ENCODE measurements around the gene HNRNPH1. TPM values are rescaled to one million over a fixed set of nuclear protein-coding genes. Genes with fewer than 3 reads are reported as not detected.

Gene HNRNPH1
- total RNA-seq, 1 donor from 2014 or later, result 430 TPM

- Histone ChIP-seq H3K9ac (ENCODE audit: low read depth in 1 of 3, low read length in 3 of 3) (no peak overlapping the region), H3K4me1 (ENCODE audit: control insufficient read depth in 3 of 3, insufficient read depth in 3 of 3, low read length in 3 of 3) (no peaks in the 10 kb centered on the region), H3K4me3 (ENCODE audit: low read length in 3 of 3) (no peak overlapping the region), H3K27ac (ENCODE audit: low read depth, low read length) (no peak overlapping the region), H3K9me3 (ENCODE audit: control insufficient read depth in 3 of 3, low read length in 3 of 3) (no peaks in the 10 kb centered on the region), H3K36me3 (ENCODE audit: control insufficient read depth in 3 of 3, insufficient read depth in 3 of 3, low read length in 3 of 3) (peaks cover 13 to 33% (median 32%) of the 10 kb centered on the region in 3 donors), H3K27me3 (ENCODE audit: control insufficient read depth in 3 of 3, insufficient read depth in 3 of 3, low read length in 3 of 3) (no peaks in the 10 kb centered on the region)
Observed at GRCh38 chr5:179577286-179577960, 46.0 kb downstream of the HNRNPH1 start.

DNA sequence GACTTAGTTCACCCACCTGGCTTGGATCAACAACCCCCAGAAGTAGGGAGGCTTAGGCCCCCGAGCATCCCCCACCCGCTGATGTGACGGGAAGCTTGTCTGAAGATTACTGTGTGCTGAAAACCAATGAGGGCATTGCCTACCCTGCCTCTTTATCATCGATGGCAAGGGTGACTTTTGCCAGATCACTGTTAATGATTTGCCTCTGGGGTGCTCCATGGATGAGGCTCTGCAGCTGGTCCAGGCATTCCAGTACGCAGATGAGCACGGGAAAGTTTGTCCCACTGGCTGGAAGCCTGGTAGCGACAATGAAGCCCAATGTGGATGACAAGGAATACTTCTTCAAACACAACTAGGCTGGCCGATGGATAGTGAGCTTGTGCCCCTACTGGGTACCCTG is 51.1 kb downstream of the HNRNPH1 start:
- no peaks in the 10 kb centered on the region for H3K27me3 ChIP-seq (ENCODE audit: control insufficient read depth in 3 of 3, insufficient read depth in 3 of 3, low read length in 3 of 3)
- H3K9ac ChIP-seq (ENCODE audit: low read depth in 1 of 3, low read length in 3 of 3), result no peak overlapping the region
- no peaks in the 10 kb centered on the region for H3K4me1 ChIP-seq (ENCODE audit: control insufficient read depth in 3 of 3, insufficient read depth in 3 of 3, low read length in 3 of 3)
- H3K36me3 ChIP-seq (ENCODE audit: control insufficient read depth in 3 of 3, insufficient read depth in 3 of 3, low read length in 3 of 3), result peaks cover 30 to 51% (median 47%) of the 10 kb centered on the region in 3 donors
- H3K9me3 ChIP-seq (ENCODE audit: control insufficient read depth in 3 of 3, low read length in 3 of 3), result no peaks in the 10 kb centered on the region
- no peak overlapping the region for H3K27ac ChIP-seq (ENCODE audit: low read depth, low read length)
- H3K4me3 ChIP-seq (ENCODE audit: low read length in 3 of 3), result no peak overlapping the region

DNA sequence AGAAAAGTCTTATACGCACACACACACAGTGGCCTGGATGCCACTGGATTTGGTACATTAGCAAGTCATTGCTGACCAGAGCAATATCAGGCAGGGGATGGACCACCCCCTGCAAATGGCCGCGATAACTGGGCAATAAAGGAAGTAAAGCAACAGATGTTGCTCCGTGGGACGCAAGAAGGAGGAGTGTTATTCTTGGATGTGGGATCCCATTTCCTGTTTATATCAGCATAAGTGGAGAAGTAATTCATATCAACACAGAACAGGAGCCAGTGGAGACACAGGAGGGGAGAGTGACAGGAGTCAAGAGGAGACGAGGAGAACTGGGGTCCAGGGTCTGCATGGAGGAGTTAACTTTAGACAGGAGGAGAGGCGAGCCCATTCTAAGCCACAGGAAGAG is 54.8 kb downstream of the HNRNPH1 start:
- Histone ChIP-seq H3K4me1 (ENCODE audit: control insufficient read depth in 3 of 3, insufficient read depth in 3 of 3, low read length in 3 of 3) (no peaks in the 10 kb centered on the region), H3K27me3 (ENCODE audit: control insufficient read depth in 3 of 3, insufficient read depth in 3 of 3, low read length in 3 of 3) (no peaks in the 10 kb centered on the region), H3K27ac (ENCODE audit: low read depth, low read length) (no peak overlapping the region), H3K9ac (ENCODE audit: low read depth in 1 of 3, low read length in 3 of 3) (no peak overlapping the region), H3K36me3 (ENCODE audit: control insufficient read depth in 3 of 3, insufficient read depth in 3 of 3, low read length in 3 of 3) (peaks cover 35 to 51% (median 46%) of the 10 kb centered on the region in 3 donors), H3K9me3 (ENCODE audit: control insufficient read depth in 3 of 3, low read length in 3 of 3) (no peaks in the 10 kb centered on the region), H3K4me3 (ENCODE audit: low read length in 3 of 3) (no peak overlapping the region)

- Histone ChIP-seq H3K27ac (ENCODE audit: low read depth, low read length) (no peak overlapping the region), H3K36me3 (ENCODE audit: control insufficient read depth in 3 of 3, insufficient read depth in 3 of 3, low read length in 3 of 3) (peaks cover 32 to 42% (median 35%) of the 10 kb centered on the region in 3 donors)
Observed at GRCh38 chr5:179564526-179564925, 58.9 kb downstream of the HNRNPH1 start.

More at GRCh38 chr5:179564526-179564925, 58.9 kb downstream of the HNRNPH1 start:
- Histone ChIP-seq H3K9ac (ENCODE audit: low read depth in 1 of 3, low read length in 3 of 3) (no peak overlapping the region), H3K4me1 (ENCODE audit: control insufficient read depth in 3 of 3, insufficient read depth in 3 of 3, low read length in 3 of 3) (peaks cover 6 to 7% (median 6%) of the 10 kb centered on the region in 3 donors), H3K9me3 (ENCODE audit: control insufficient read depth in 3 of 3, low read length in 3 of 3) (no peaks in the 10 kb centered on the region), H3K27me3 (ENCODE audit: control insufficient read depth in 3 of 3, insufficient read depth in 3 of 3, low read length in 3 of 3) (no peaks in the 10 kb centered on the region), H3K4me3 (ENCODE audit: low read length in 3 of 3) (no peak overlapping the region)

Small RNAs within 50 kb of the gene (small RNA-seq; reads per million reads assigned to genes)
- not detected for gene RF00017

Other genes with a start within 250 kb of the HNRNPH1 start
- gene RUFY1, start 73.1 kb downstream of the HNRNPH1 start, total RNA-seq, result 32.9 TPM
- gene CBY3, start 57.4 kb upstream of the HNRNPH1 start, total RNA-seq, result not detected
- gene CANX, start 75.3 kb upstream of the HNRNPH1 start, total RNA-seq, result 259 TPM
- 7.8 TPM for gene MAML1, start 109.2 kb upstream of the HNRNPH1 start, total RNA-seq
- 3.7 TPM for gene LTC4S, start 170.3 kb upstream of the HNRNPH1 start, total RNA-seq
- 32.4 TPM for gene MGAT4B, start 183.2 kb upstream of the HNRNPH1 start, total RNA-seq
- gene SQSTM1, start 197.2 kb upstream of the HNRNPH1 start, total RNA-seq, result 54.8 TPM
- 21.4 TPM for gene MRNIP, start 235.1 kb upstream of the HNRNPH1 start, total RNA-seq